ENCODE data around the gene HAND1. TPM values are rescaled to one million over a fixed set of nuclear protein-coding genes. Genes with fewer than 3 reads are reported as not detected.

The HAND1 gene
- total RNA-seq, 2 donors from 2014 or later: not detected

GRCh38 chr5:154442801-154443200 lies 35.2 kb downstream of the HAND1 start:
- no peaks in the 10 kb centered on the region for H3K27me3 Mint-ChIP-seq
- no peaks in the 10 kb centered on the region for H3K9me3 Mint-ChIP-seq
- peaks cover 17% of the 10 kb centered on the region for H3K4me1 Mint-ChIP-seq
- H3K27ac Mint-ChIP-seq: no peak overlapping the region
- no peak for ATAC-seq (replicated peaks)
- no peak overlapping the region for H3K4me3 Mint-ChIP-seq
- peaks cover 60% of the 10 kb centered on the region for H3K36me3 Mint-ChIP-seq (ENCODE audit: low read depth)

DNA sequence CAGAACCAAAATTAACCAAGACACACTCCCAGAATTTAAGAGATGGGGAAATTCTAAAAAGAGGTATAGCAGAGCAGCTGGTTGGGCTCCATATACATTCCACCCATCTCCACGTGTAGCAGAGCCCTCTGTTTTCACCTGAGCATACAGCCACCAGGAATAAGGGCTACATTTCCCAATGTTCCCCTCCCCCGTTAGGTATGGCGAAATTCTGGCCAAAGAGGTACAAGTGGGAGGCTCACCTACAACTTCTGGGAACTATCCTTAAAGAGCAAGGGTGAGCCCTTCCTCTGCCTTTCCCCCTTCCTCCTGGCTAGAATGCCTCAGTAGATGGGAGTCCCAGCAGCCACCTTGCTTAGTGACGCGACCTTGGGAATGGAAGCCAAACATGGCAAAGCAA lies 37.5 kb downstream of the HAND1 start:
- no peak for ATAC-seq (replicated peaks)
- Mint-ChIP-seq H3K9me3 (no peaks in the 10 kb centered on the region), H3K4me3 (no peak overlapping the region), H3K4me1 (peaks cover 17% of the 10 kb centered on the region), H3K36me3 (ENCODE audit: low read depth) (peaks cover 78% of the 10 kb centered on the region), H3K27ac (no peak overlapping the region), H3K27me3 (no peaks in the 10 kb centered on the region)

GRCh38 chr5:154437281-154437965 lies 40.6 kb downstream of the HAND1 start:
- H3K27ac Mint-ChIP-seq: no peak overlapping the region
- H3K9me3 Mint-ChIP-seq: no peaks in the 10 kb centered on the region
- ATAC-seq (replicated peaks): no peak
- peaks cover 87% of the 10 kb centered on the region for H3K36me3 Mint-ChIP-seq (ENCODE audit: low read depth)
- H3K4me3 Mint-ChIP-seq: no peak overlapping the region
- no peaks in the 10 kb centered on the region for H3K27me3 Mint-ChIP-seq
- H3K4me1 Mint-ChIP-seq: peaks cover 6% of the 10 kb centered on the region

- H3K36me3 Mint-ChIP-seq (ENCODE audit: low read depth): peaks cover 65% of the 10 kb centered on the region
- peaks cover 7% of the 10 kb centered on the region for H3K4me1 Mint-ChIP-seq
- H3K4me3 Mint-ChIP-seq: no peak overlapping the region
- no peak overlapping the region for H3K27ac Mint-ChIP-seq
- no peak for ATAC-seq (replicated peaks)
- H3K9me3 Mint-ChIP-seq: no peaks in the 10 kb centered on the region
- no peaks in the 10 kb centered on the region for H3K27me3 Mint-ChIP-seq
Observed at GRCh38 chr5:154435226-154435625, 42.8 kb downstream of the HAND1 start.

GRCh38 chr5:154430961-154431630 lies 46.9 kb downstream of the HAND1 start:
- H3K36me3 Mint-ChIP-seq (ENCODE audit: low read depth): peaks cover 26% of the 10 kb centered on the region
- peaks cover 11% of the 10 kb centered on the region for H3K4me1 Mint-ChIP-seq
- no peaks in the 10 kb centered on the region for H3K27me3 Mint-ChIP-seq
- no peak overlapping the region for H3K4me3 Mint-ChIP-seq
- ATAC-seq (replicated peaks): no peak
- no peak overlapping the region for H3K27ac Mint-ChIP-seq
- no peaks in the 10 kb centered on the region for H3K9me3 Mint-ChIP-seq

- no peaks in the 10 kb centered on the region for H3K9me3 Mint-ChIP-seq
- H3K36me3 Mint-ChIP-seq (ENCODE audit: low read depth): peaks cover 20% of the 10 kb centered on the region
- peaks cover 11% of the 10 kb centered on the region for H3K4me1 Mint-ChIP-seq
- no peak overlapping the region for H3K4me3 Mint-ChIP-seq
- no peak for ATAC-seq (replicated peaks)
- H3K27ac Mint-ChIP-seq: no peak overlapping the region
- no peaks in the 10 kb centered on the region for H3K27me3 Mint-ChIP-seq
Observed at GRCh38 chr5:154430466-154430865, 47.6 kb downstream of the HAND1 start.

GRCh38 chr5:154429341-154429740 lies 48.7 kb downstream of the HAND1 start:
- peaks cover 11% of the 10 kb centered on the region for H3K4me1 Mint-ChIP-seq
- H3K36me3 Mint-ChIP-seq (ENCODE audit: low read depth): peaks cover 21% of the 10 kb centered on the region
- H3K27ac Mint-ChIP-seq: peak overlapping the region; percentile 48
- H3K27me3 Mint-ChIP-seq: no peaks in the 10 kb centered on the region
- no peak for ATAC-seq (replicated peaks)
- H3K9me3 Mint-ChIP-seq: no peaks in the 10 kb centered on the region
- H3K4me3 Mint-ChIP-seq: no peak overlapping the region

GRCh38 chr5:154428208-154428607 lies 49.8 kb downstream of the HAND1 start:
- Mint-ChIP-seq H3K27me3 (no peaks in the 10 kb centered on the region), H3K9me3 (no peaks in the 10 kb centered on the region), H3K4me1 (peaks cover 15% of the 10 kb centered on the region), H3K36me3 (ENCODE audit: low read depth) (peaks cover 24% of the 10 kb centered on the region), H3K27ac (no peak overlapping the region), H3K4me3 (no peak overlapping the region)
- ATAC-seq (replicated peaks): no peak

Other genes starting within 250 kb of the HAND1 start
- 10 to 100 TPM; 16.4 to 28.9 TPM for gene SAP30L, start 32.2 kb downstream of the HAND1 start, total RNA-seq